ENCODE measurements around the gene XYLT1.

XYLT1 gene

DNA sequence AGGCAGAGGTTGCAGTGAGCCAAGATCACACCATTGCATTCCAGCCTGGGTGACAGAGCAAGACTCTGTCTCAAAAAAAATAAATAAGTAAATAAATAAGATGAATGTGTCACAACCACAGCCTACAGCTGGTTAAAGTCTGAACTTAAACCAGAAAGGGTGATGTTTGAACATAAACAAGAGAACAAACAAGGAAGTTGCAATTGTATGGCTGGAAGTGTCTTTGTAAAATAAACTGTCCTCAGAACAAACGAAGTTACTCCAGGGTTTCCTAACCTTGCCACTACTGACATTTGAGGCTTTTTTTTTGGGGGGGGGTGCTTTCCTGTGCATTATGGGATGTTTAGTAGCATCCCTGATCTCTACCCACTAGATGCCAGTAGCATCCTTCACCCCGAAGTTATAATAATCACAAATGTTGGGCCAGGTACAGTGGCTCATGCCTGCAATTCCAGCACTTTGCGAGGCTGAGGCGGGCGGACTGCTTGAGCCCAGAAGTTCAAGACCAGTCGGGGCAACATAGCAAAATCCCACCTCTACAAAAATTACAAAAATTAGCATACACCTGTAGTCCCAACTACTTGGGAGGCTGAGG lies 119.2 kb downstream of the XYLT1 start:
- Histone ChIP-seq H3K9me3 (ENCODE audit: insufficient read depth, low read depth, low read length) (no peaks in the 10 kb centered on the region), H3K9ac (ENCODE audit: low read depth, low read length, poor library complexity, severe bottlenecking) (no peak overlapping the region), H3F3A (ENCODE audit: low read depth) (no peaks in the 10 kb centered on the region), H3K9me2 (replicated peaks; ENCODE audit: low read depth, low read length) (no peaks in the 10 kb centered on the region), H3K4me3 (ENCODE audit: low read length, poor library complexity, severe bottlenecking) (no peak overlapping the region), H4K20me1 (ENCODE audit: insufficient read depth, low read length, poor library complexity, severe bottlenecking) (peaks cover 64% of the 10 kb centered on the region), H2AFZ (ENCODE audit: low read length) (no peak overlapping the region), H3K27me3 (ENCODE audit: insufficient read depth, low read length, poor library complexity, severe bottlenecking) (no peaks in the 10 kb centered on the region), H3K4me1 (ENCODE audit: insufficient read depth, low read length, poor library complexity, severe bottlenecking) (peaks cover 13% of the 10 kb centered on the region), H3K36me3 (ENCODE audit: insufficient read depth, low read length) (peaks cover 74% of the 10 kb centered on the region; the same call in 1 of the 2 replicates), H3K4me2 (ENCODE audit: low read depth, low read length, poor library complexity, severe bottlenecking) (no peak overlapping the region), H3K79me2 (ENCODE audit: insufficient read depth, low read length) (peaks cover 99% of the 10 kb centered on the region)
- TF ChIP-seq, protein P1, sequence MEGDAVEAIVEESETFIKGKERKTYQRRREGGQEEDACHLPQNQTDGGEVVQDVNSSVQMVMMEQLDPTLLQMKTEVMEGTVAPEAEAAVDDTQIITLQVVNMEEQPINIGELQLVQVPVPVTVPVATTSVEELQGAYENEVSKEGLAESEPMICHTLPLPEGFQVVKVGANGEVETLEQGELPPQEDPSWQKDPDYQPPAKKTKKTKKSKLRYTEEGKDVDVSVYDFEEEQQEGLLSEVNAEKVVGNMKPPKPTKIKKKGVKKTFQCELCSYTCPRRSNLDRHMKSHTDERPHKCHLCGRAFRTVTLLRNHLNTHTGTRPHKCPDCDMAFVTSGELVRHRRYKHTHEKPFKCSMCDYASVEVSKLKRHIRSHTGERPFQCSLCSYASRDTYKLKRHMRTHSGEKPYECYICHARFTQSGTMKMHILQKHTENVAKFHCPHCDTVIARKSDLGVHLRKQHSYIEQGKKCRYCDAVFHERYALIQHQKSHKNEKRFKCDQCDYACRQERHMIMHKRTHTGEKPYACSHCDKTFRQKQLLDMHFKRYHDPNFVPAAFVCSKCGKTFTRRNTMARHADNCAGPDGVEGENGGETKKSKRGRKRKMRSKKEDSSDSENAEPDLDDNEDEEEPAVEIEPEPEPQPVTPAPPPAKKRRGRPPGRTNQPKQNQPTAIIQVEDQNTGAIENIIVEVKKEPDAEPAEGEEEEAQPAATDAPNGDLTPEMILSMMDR (conservative IDR thresholded peaks at IDR 0.05; ENCODE audit: low read length) = no peak
- TF ChIP-seq EZH2phosphoT487 (IDR thresholded peaks at IDR 0.05; ENCODE audit: borderline replicate concordance) = no peak

DNA sequence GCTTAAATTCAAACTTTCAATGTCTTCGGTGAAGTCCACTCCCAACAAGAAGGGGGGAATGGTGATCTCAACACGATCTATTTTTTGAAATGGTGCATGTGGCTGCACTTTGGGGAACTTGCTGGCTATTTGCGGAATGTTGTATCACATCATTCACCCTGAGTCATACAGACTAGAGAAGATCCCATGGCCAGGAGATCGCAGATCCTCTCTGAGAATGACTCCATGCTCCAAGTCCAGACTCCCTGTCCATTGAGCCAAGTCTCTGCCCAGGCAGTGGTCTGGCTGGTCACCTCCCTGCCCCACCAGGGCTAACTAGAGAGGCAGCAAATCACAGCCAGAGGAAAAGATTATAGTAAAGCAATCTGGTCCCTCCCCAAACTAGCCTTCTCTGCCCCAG lies 120.6 kb downstream of the XYLT1 start:
- no peak overlapping the region for H2AFZ ChIP-seq (ENCODE audit: low read length)
- H3K4me3 ChIP-seq (ENCODE audit: low read length, poor library complexity, severe bottlenecking) = no peak overlapping the region
- peaks cover 64% of the 10 kb centered on the region for H4K20me1 ChIP-seq (ENCODE audit: insufficient read depth, low read length, poor library complexity, severe bottlenecking)
- H3F3A ChIP-seq (ENCODE audit: low read depth) = no peaks in the 10 kb centered on the region
- TF ChIP-seq, protein P1 (conservative IDR thresholded peaks at IDR 0.05; ENCODE audit: low read length) = no peak
- TF ChIP-seq EZH2phosphoT487 (IDR thresholded peaks at IDR 0.05; ENCODE audit: borderline replicate concordance) = no peak
- no peak overlapping the region for H3K4me2 ChIP-seq (ENCODE audit: low read depth, low read length, poor library complexity, severe bottlenecking)
- peaks cover 99% of the 10 kb centered on the region for H3K79me2 ChIP-seq (ENCODE audit: insufficient read depth, low read length)
- no peaks in the 10 kb centered on the region for H3K9me3 ChIP-seq (ENCODE audit: insufficient read depth, low read depth, low read length)
- H3K36me3 ChIP-seq (ENCODE audit: insufficient read depth, low read length) = peaks cover 64% of the 10 kb centered on the region; the same call in 1 of the 2 replicates
- peaks cover 17% of the 10 kb centered on the region for H3K4me1 ChIP-seq (ENCODE audit: insufficient read depth, low read length, poor library complexity, severe bottlenecking)
- no peaks in the 10 kb centered on the region for H3K9me2 ChIP-seq (replicated peaks; ENCODE audit: low read depth, low read length)
- no peak overlapping the region for H3K9ac ChIP-seq (ENCODE audit: low read depth, low read length, poor library complexity, severe bottlenecking)
- H3K27me3 ChIP-seq (ENCODE audit: insufficient read depth, low read length, poor library complexity, severe bottlenecking) = no peaks in the 10 kb centered on the region

DNA sequence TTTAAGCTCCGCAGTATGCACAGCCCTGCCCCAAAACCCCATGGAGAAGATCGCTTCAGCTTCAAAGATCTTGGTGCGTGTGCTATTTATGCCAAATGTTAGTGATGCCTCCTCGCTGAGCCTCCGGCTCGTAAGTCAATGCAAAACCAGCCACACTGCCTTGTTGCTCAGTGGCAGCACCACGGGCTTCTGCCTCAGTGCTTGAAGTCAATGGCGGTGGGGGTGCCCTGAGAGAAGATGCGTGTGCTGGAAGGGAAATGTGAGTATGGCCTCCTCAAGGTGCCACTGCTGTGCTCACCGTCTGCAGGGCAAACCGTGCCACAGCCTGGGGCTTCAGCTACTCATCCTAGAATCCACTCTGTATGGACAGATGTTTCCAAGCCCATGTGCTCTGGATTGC lies 121.9 kb downstream of the XYLT1 start:
- H3K79me2 ChIP-seq (ENCODE audit: insufficient read depth, low read length) = peaks cover 97% of the 10 kb centered on the region
- H3K9ac ChIP-seq (ENCODE audit: low read depth, low read length, poor library complexity, severe bottlenecking) = no peak overlapping the region
- no peak overlapping the region for H3K4me3 ChIP-seq (ENCODE audit: low read length, poor library complexity, severe bottlenecking)
- no peak overlapping the region for H3K4me2 ChIP-seq (ENCODE audit: low read depth, low read length, poor library complexity, severe bottlenecking)
- H2AFZ ChIP-seq (ENCODE audit: low read length) = no peak overlapping the region
- no peaks in the 10 kb centered on the region for H3K27me3 ChIP-seq (ENCODE audit: insufficient read depth, low read length, poor library complexity, severe bottlenecking)
- no peaks in the 10 kb centered on the region for H3K9me3 ChIP-seq (ENCODE audit: insufficient read depth, low read depth, low read length)
- H3K9me2 ChIP-seq (replicated peaks; ENCODE audit: low read depth, low read length) = no peaks in the 10 kb centered on the region
- peaks cover 51% of the 10 kb centered on the region; the same call in 1 of the 2 replicates for H3K36me3 ChIP-seq (ENCODE audit: insufficient read depth, low read length)
- no peaks in the 10 kb centered on the region for H3F3A ChIP-seq (ENCODE audit: low read depth)
- no peak for TF ChIP-seq EZH2phosphoT487 (IDR thresholded peaks at IDR 0.05; ENCODE audit: borderline replicate concordance)
- TF ChIP-seq, protein P1 (conservative IDR thresholded peaks at IDR 0.05; ENCODE audit: low read length) = no peak
- peaks cover 56% of the 10 kb centered on the region for H4K20me1 ChIP-seq (ENCODE audit: insufficient read depth, low read length, poor library complexity, severe bottlenecking)
- H3K4me1 ChIP-seq (ENCODE audit: insufficient read depth, low read length, poor library complexity, severe bottlenecking) = peaks cover 23% of the 10 kb centered on the region

All from Loucy (cell line).